Mesendoderm (in vitro differentiated cells): ENCODE data around the gene RNF113B.

Experiments used
- DNase-seq: peaks from one replicate; pipeline ENCODE4 v3.0.0; 2013
- H2AK5ac ChIP-seq: 2 replicates; pipeline ENCODE4 v1.6.1; 2013; ENCODE audit warnings: low read length, inconsistent platforms
- H2BK120ac ChIP-seq: 2 replicates; pipeline ENCODE4 v1.6.1; 2013; ENCODE audit warnings: low read depth, mild to moderate bottlenecking, low read length, moderate library complexity, mixed read lengths
- H2BK15ac ChIP-seq: replicated peaks from 2 replicates; pipeline ENCODE4 v1.6.1; 2013; ENCODE audit warnings: low read depth, mild to moderate bottlenecking, moderate library complexity
- H2BK5ac ChIP-seq: 2 replicates; pipeline ENCODE4 v1.6.1; 2013; ENCODE audit warnings: low read length, inconsistent platforms
- H3K18ac ChIP-seq: 2 replicates; pipeline ENCODE4 v1.6.1; 2013; ENCODE audit warnings: mild to moderate bottlenecking, low read length, mixed read lengths
- H3K23ac ChIP-seq: one replicate; pipeline ENCODE4 v1.6.1; 2013; ENCODE audit warnings: low read length
- H3K27ac ChIP-seq: 2 replicates; pipeline ENCODE4 v1.5.1; 2013; ENCODE audit warnings: low read depth, mild to moderate bottlenecking, inconsistent platforms, low read length, moderate library complexity
- H3K27me3 ChIP-seq: 2 replicates; pipeline ENCODE4 v1.6.1; 2013; ENCODE audit warnings: low read length, control low read depth, mild to moderate bottlenecking, inconsistent platforms; ENCODE audit not compliant: insufficient read depth, poor library complexity
- H3K36me3 ChIP-seq: 2 replicates; pipeline ENCODE4 v1.6.1; 2013; ENCODE audit warnings: low read length, inconsistent platforms; ENCODE audit not compliant: control insufficient read depth, insufficient read depth
- H3K4ac ChIP-seq: one replicate; pipeline ENCODE4 v1.6.1; 2013; ENCODE audit warnings: low read depth, mild to moderate bottlenecking, low read length, moderate library complexity
- H3K4me1 ChIP-seq: 2 replicates; pipeline ENCODE4 v1.6.1; 2013; ENCODE audit warnings: low read depth, low read length, inconsistent platforms; ENCODE audit not compliant: control insufficient read depth
- H3K4me2 ChIP-seq: 2 replicates; pipeline ENCODE4 v1.6.1; 2013; ENCODE audit warnings: low read length
- H3K4me3 ChIP-seq: 2 replicates; pipeline ENCODE4 v1.5.1; 2013; ENCODE audit warnings: mild to moderate bottlenecking, low read length
- H3K56ac ChIP-seq: one replicate; pipeline ENCODE4 v1.6.1; 2013; ENCODE audit warnings: low read length
- H3K79me1 ChIP-seq: 2 replicates; pipeline ENCODE4 v1.6.1; 2013; ENCODE audit warnings: low read length, inconsistent platforms
- H3K79me2 ChIP-seq: 2 replicates; pipeline ENCODE4 v1.6.1; 2013; ENCODE audit warnings: mild to moderate bottlenecking, low read length; ENCODE audit not compliant: control insufficient read depth, insufficient read depth
- H3K9ac ChIP-seq: 2 replicates; pipeline ENCODE4 v1.6.1; 2013; ENCODE audit warnings: low read length, inconsistent platforms
- H4K5ac ChIP-seq: one replicate; pipeline ENCODE4 v1.6.1; 2013; ENCODE audit warnings: low read length
- H4K8ac ChIP-seq: one replicate; pipeline ENCODE4 v1.6.1; 2013; ENCODE audit warnings: low read depth, mild to moderate bottlenecking, control low read depth, low read length, moderate library complexity
- WGBS: extraction: QIAGEN DNeasy Blood & Tissue Kit; methylation state at CpG from one replicate; pipeline ENCODE4 v1.1.7; 2013; ENCODE audit warnings: low lambda C conversion rate, missing lambda C conversion rate; ENCODE audit not compliant: insufficient coverage; ENCODE audit errors: extremely low coverage; 5-methylcytosine and 5-hydroxymethylcytosine counted together

Gene RNF113B

DNA sequence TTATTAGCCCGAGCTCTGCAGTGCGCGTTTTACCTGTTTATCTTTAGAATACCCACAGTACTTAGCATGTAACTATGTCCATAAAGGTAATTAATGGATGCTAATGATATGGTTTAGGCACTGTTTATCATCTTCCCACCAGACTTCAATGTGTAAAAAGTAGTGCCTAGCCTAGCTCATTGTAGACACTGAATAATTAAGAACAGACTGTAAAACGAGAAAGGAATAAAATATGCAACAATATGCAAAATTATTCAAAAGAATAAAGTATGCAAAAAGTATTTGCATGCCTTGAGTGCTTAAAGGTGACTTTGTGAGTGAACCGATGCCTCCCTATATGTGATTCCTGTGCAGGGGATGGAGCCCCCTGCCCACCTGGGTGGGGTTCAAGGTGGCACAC, 35.7 kb upstream of the RNF113B start:
- no peak overlapping the region for H4K8ac ChIP-seq
- no peaks in the 10 kb centered on the region for H3K27me3 ChIP-seq
- H3K4ac ChIP-seq = no peak overlapping the region
- no peak overlapping the region for H3K23ac ChIP-seq
- H2BK120ac ChIP-seq = no peak overlapping the region
- no peak overlapping the region for H3K56ac ChIP-seq
- H3K79me1 ChIP-seq = peaks cover 11% of the 10 kb centered on the region
- H2AK5ac ChIP-seq = no peak overlapping the region
- no peak overlapping the region for H3K4me3 ChIP-seq
- H2BK15ac ChIP-seq = no peak overlapping the region
- no CpG with 5 or more reads among the region's 5 CpGs for WGBS
- H4K5ac ChIP-seq = no peak overlapping the region
- H3K36me3 ChIP-seq = no peaks in the 10 kb centered on the region
- no peak for DNase-seq
- no peak overlapping the region for H3K18ac ChIP-seq
- H2BK5ac ChIP-seq = no peak overlapping the region
- H3K79me2 ChIP-seq = peaks cover 5% of the 10 kb centered on the region
- H3K4me2 ChIP-seq = no peak overlapping the region
- H3K4me1 ChIP-seq = no peaks in the 10 kb centered on the region
- no peak overlapping the region for H3K27ac ChIP-seq
- H3K9ac ChIP-seq = no peak overlapping the region

DNA sequence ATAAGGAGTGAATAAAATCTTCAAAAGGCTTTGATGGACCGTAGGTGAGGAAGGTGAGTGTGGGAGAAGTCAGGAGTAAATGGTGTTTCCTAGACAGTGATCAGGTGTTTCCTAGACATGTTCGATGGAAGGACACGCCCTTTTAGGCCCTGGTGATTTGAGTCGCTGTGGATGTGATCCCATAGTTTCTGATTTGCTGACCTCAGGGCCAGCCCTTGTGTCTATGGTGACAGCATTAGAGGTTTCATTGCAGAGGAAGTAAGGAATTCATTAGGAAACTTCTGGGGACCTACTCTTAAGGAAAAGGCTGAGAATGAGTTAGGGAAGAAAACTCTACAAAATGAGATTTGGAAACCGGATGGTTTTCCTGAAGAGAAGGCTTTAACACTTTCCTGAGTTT, 31.5 kb upstream of the RNF113B start:
- Histone ChIP-seq H3K18ac (no peak overlapping the region), H3K27me3 (no peaks in the 10 kb centered on the region), H3K4ac (no peak overlapping the region), H2BK5ac (no peak overlapping the region), H4K8ac (no peak overlapping the region), H2BK120ac (no peak overlapping the region), H4K5ac (no peak overlapping the region), H3K4me3 (no peak overlapping the region), H3K9ac (no peak overlapping the region), H2AK5ac (no peak overlapping the region), H3K4me1 (no peaks in the 10 kb centered on the region), H3K4me2 (no peak overlapping the region), H3K79me1 (peaks cover 18% of the 10 kb centered on the region), H3K27ac (no peak overlapping the region), H3K56ac (no peak overlapping the region), H3K23ac (no peak overlapping the region), H2BK15ac (no peak overlapping the region), H3K79me2 (peaks cover 20% of the 10 kb centered on the region), H3K36me3 (no peaks in the 10 kb centered on the region)
- no CpG with 5 or more reads among the region's 5 CpGs for WGBS
- DNase-seq = no peak

DNA sequence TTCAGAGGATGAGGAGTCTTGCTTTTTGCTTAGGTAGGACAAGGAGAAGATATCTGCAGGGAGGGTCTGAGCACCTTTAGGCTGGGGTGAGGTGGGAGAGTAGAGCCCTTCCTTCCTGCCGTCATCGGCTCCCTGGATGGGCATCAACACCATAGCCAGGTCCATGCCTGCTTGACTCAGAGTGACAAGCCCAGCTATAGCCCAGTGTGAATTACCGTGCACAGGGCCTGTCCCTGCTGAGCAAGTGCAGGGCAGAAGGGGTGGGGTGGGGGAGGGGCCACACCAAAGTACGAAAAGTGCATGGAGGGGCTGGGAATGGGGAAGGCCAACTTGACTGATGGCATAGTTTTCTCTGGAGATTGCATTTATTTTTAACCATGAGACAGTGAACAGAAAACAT, 30.3 kb upstream of the RNF113B start:
- no peak overlapping the region for H3K9ac ChIP-seq
- H4K5ac ChIP-seq = no peak overlapping the region
- no peaks in the 10 kb centered on the region for H3K36me3 ChIP-seq
- H3K4me2 ChIP-seq = no peak overlapping the region
- DNase-seq = no peak
- no CpG with 5 or more reads among the region's 4 CpGs for WGBS
- H3K79me2 ChIP-seq = peaks cover 28% of the 10 kb centered on the region
- H3K4me3 ChIP-seq = no peak overlapping the region
- H2BK15ac ChIP-seq = no peak overlapping the region
- H3K56ac ChIP-seq = no peak overlapping the region
- H3K27ac ChIP-seq = no peak overlapping the region
- H3K23ac ChIP-seq = no peak overlapping the region
- H3K18ac ChIP-seq = no peak overlapping the region
- H2BK120ac ChIP-seq = no peak overlapping the region
- no peak overlapping the region for H2AK5ac ChIP-seq
- no peak overlapping the region for H2BK5ac ChIP-seq
- no peaks in the 10 kb centered on the region for H3K27me3 ChIP-seq
- H3K79me1 ChIP-seq = peaks cover 23% of the 10 kb centered on the region
- H3K4me1 ChIP-seq = no peaks in the 10 kb centered on the region
- no peak overlapping the region for H3K4ac ChIP-seq
- no peak overlapping the region for H4K8ac ChIP-seq

DNA sequence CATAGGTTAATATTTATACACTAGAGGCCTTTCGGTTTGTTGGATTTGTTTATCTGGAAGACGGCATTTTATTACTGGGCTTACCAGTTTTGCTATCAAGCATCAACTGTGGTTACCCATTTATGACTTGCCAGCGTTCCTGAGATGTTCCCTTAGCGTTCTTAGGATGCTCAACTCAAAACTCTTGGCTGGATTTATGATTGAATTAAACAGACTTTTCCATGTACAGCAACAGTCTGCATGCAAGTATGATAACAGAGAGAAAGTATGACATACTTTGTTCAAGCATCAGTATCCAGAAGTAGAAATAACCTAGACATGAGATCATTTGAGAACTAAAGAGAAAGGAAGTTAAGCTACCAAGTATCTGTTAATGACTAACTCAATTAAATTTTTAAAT, 29.9 kb upstream of the RNF113B start:
- DNase-seq = no peak

DNA sequence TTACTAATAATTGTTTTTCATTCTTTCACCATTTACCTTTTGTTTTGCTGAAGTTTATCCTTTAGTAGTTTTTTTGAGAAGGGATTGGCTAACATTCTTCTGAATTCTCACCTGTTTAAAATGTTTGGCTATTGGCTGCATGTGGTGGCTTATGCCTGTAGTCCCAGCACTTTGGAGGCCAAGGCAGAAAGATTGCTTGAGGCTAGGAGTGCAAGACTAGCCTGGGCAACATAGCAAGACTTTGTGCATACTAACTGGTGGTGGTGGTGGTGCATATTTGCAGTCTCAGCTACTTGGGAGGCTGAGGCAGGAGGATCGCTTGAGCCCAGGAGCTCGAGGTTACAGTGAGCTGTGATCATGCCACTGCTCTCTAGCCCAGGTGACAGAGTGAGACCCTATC, 27.5 kb upstream of the RNF113B start:
- no CpG with 5 or more reads among the region's 2 CpGs for WGBS
- H3K56ac ChIP-seq = no peak overlapping the region
- no peak overlapping the region for H4K8ac ChIP-seq
- H3K27ac ChIP-seq = no peak overlapping the region
- H3K4me3 ChIP-seq = no peak overlapping the region
- H3K36me3 ChIP-seq = no peaks in the 10 kb centered on the region
- H2AK5ac ChIP-seq = no peak overlapping the region
- H3K79me2 ChIP-seq = peaks cover 34% of the 10 kb centered on the region
- no peak overlapping the region for H3K9ac ChIP-seq
- no peak overlapping the region for H2BK120ac ChIP-seq
- peaks cover 24% of the 10 kb centered on the region for H3K79me1 ChIP-seq
- peaks cover 8% of the 10 kb centered on the region for H3K4me1 ChIP-seq
- no peak overlapping the region for H3K18ac ChIP-seq
- H3K4ac ChIP-seq = no peak overlapping the region
- DNase-seq = no peak
- H3K27me3 ChIP-seq = no peaks in the 10 kb centered on the region
- H4K5ac ChIP-seq = no peak overlapping the region
- H3K4me2 ChIP-seq = no peak overlapping the region
- no peak overlapping the region for H2BK5ac ChIP-seq
- H3K23ac ChIP-seq = no peak overlapping the region
- H2BK15ac ChIP-seq = no peak overlapping the region

More for the DNA sequence above, 29.9 kb upstream of the RNF113B start:
- Histone ChIP-seq H4K5ac (no peak overlapping the region), H3K27me3 (no peaks in the 10 kb centered on the region), H2BK15ac (no peak overlapping the region), H2AK5ac (no peak overlapping the region), H3K4me2 (no peak overlapping the region), H3K36me3 (no peaks in the 10 kb centered on the region), H3K79me2 (peaks cover 28% of the 10 kb centered on the region), H3K18ac (no peak overlapping the region), H3K23ac (no peak overlapping the region), H3K4me3 (no peak overlapping the region), H3K27ac (no peak overlapping the region), H3K9ac (no peak overlapping the region), H3K56ac (no peak overlapping the region), H3K79me1 (peaks cover 23% of the 10 kb centered on the region), H3K4ac (no peak overlapping the region), H2BK120ac (no peak overlapping the region), H2BK5ac (no peak overlapping the region), H4K8ac (no peak overlapping the region), H3K4me1 (no peaks in the 10 kb centered on the region)
- WGBS = no CpG with 5 or more reads among the region's 4 CpGs

DNA sequence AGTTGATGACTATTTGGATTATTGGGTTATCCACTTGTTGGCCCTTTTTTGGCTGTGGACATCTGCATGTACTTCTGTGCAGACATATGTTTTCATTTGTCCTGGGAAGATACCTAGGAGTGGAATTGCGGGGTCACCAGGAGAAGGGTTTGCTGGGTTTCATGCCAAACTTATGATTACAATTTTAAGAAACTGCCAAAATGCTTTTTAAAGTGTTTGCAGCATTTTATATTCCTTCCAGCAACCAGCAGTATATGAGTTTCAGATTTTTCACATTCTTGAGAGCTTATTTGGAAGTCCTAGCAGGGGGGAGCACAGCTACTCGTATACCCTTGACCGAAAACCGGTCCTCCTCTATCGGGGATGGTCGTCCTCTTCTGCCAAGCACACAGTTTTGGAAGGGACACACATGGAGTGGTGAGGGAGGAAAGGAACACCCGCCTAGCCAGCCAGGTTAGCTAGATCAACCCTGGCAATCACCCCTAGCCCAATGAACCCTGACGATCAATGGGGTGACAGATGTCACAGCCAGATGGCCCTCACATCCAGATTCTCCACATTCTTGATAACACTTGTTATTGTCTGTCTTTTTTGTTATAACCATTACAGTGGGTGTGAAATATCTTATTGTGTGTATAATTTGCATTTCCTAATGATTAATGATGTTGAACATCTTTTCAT, 26.7 kb upstream of the RNF113B start:
- no peak overlapping the region for H3K4me3 ChIP-seq
- H3K18ac ChIP-seq = no peak overlapping the region
- no peak overlapping the region for H3K4me2 ChIP-seq
- peaks cover 34% of the 10 kb centered on the region for H3K79me2 ChIP-seq
- H3K79me1 ChIP-seq = peaks cover 24% of the 10 kb centered on the region
- H3K36me3 ChIP-seq = no peaks in the 10 kb centered on the region
- no peak overlapping the region for H2BK15ac ChIP-seq
- no peak overlapping the region for H2AK5ac ChIP-seq
- H3K9ac ChIP-seq = no peak overlapping the region
- no peak overlapping the region for H3K56ac ChIP-seq
- H3K4me1 ChIP-seq = peaks cover 8% of the 10 kb centered on the region
- H4K8ac ChIP-seq = no peak overlapping the region
- H3K4ac ChIP-seq = no peak overlapping the region
- no peak overlapping the region for H2BK120ac ChIP-seq
- H3K27ac ChIP-seq = no peak overlapping the region
- no peaks in the 10 kb centered on the region for H3K27me3 ChIP-seq
- no peak overlapping the region for H2BK5ac ChIP-seq
- no peak for DNase-seq
- no peak overlapping the region for H3K23ac ChIP-seq
- H4K5ac ChIP-seq = no peak overlapping the region
- no CpG with 5 or more reads among the region's 8 CpGs for WGBS
